IMR-90 (cell line): ENCODE data around the gene SLC12A6.

Experiments
- POLR2A ChIP-seq: IDR thresholded peaks from 2 replicates; pipeline ENCODE4 v1.6.1; 2012; ENCODE audit warnings: mild to moderate bottlenecking, low read depth, low read length
- TF ChIP-seq, protein P1 (sequence below): conservative IDR thresholded peaks from 2 replicates; pipeline ENCODE4 v1.5.1; 2012; ENCODE audit warnings: mild to moderate bottlenecking, low read depth, low read length, improper control_type of control experiment

DNA sequence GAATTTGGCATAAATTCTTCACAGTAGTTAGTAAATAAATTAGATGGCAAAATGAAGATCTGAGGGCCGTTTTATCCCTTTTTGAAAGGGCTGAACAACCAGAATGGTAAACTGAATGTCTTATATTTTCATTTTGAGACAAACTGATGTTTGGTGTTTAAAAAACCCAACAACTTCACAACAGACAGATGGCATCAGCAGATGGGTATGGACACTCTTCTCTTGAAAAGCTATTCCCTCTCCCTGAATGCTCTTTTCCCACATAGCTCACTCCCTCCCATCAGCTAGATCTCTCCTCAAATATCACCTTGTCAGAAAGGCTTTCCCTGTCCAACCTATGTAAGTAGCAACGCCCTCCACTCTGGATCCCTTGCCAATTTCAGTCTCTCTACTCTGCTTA, 79.4 kb downstream of the SLC12A6 start:
- TF ChIP-seq, protein P1, sequence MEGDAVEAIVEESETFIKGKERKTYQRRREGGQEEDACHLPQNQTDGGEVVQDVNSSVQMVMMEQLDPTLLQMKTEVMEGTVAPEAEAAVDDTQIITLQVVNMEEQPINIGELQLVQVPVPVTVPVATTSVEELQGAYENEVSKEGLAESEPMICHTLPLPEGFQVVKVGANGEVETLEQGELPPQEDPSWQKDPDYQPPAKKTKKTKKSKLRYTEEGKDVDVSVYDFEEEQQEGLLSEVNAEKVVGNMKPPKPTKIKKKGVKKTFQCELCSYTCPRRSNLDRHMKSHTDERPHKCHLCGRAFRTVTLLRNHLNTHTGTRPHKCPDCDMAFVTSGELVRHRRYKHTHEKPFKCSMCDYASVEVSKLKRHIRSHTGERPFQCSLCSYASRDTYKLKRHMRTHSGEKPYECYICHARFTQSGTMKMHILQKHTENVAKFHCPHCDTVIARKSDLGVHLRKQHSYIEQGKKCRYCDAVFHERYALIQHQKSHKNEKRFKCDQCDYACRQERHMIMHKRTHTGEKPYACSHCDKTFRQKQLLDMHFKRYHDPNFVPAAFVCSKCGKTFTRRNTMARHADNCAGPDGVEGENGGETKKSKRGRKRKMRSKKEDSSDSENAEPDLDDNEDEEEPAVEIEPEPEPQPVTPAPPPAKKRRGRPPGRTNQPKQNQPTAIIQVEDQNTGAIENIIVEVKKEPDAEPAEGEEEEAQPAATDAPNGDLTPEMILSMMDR, result no peak
- TF ChIP-seq POLR2A, result no peak
